GM18508 (cell line): ENCODE data around the gene SH3RF3.
"Not testable (repeated sequence)": the region's sequence is repeated elsewhere in the genome, so short reads cannot be mapped to it uniquely, and the experiment has no call there.

ENCODE experiments used
- ATAC-seq: cut with Tn5 transposase; IDR thresholded peaks from one replicate; pipeline ENCODE4 v1.9.1; 2021; ENCODE audit warnings: moderate number of reproducible peaks; ENCODE audit not compliant: insufficient read depth, unreplicated experiment

SH3RF3 gene

GRCh38 chr2:109521233-109522062 is 392.4 kb downstream of the SH3RF3 start:
- no peak for ATAC-seq

GRCh38 chr2:109522063-109522374 is 393.0 kb downstream of the SH3RF3 start:
- ATAC-seq: no peak

GRCh38 chr2:109523121-109523520 is 394.1 kb downstream of the SH3RF3 start:
- no peak for ATAC-seq

DNA sequence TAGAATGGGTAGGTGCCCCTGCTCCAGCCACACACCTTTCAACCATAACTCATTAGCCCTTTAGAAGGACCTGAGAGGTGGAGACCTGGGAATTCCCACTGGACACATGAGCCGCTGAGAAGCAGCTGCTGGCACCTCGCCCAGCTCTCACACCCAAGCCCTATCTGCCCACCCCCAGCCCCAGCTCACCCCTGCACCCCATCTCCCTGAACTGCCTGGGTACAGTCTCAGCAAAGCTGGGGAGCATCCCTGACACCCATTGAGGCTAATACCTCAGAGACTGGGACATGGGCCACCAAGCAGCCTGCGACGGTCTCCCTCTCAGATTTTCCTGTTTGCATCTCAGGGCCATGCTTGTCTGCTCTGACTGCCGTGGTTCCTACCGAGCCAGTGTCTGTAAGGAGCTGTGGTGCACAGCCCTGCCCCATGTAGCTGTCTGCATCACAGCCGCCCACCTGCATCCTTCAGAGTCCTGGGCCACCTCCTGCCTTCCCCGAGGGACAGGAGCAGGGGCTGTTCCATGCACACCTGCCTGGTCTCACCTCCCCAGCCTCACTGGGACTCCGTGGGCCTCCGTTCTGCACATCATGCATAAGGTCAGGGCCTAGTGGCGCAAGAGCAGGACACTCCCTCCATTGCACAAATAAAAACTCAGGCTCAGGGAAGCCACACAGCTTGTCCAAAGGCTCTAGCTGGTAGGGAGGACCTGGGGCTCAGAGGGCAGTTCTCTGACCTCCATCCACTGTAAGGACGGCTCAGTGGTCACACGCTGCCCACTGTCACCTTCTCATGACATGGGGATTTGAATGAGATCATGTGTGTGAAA is 394.7 kb downstream of the SH3RF3 start:
- no peak for ATAC-seq

- no peak for ATAC-seq
Observed at GRCh38 chr2:109525836-109526235, 396.8 kb downstream of the SH3RF3 start.

DNA sequence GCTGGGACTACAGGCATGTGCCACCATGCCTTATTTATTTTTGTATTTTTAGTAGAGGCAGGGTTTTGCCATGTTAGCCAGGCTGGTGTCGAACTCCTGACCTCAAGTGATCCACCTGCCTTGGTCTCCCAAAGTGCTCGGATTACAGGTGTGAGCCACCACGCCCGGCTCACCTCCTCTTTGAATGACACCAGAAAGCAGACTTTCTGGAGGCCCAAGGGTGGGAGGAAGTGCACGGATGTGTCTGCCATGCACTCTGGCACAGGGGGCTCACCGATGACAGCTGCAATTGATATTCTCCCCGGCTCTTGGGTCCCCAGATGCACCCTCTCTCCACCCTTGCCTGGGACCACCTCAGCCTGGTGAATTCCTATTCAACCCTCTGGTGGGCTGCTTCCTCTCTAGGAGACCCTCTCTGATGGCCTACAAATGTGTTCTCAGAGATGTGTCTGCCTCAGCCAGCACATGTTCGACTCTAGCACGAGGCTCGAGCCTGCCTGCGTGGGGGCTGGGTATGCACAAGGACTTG is 397.5 kb downstream of the SH3RF3 start:
- ATAC-seq: no peak

DNA sequence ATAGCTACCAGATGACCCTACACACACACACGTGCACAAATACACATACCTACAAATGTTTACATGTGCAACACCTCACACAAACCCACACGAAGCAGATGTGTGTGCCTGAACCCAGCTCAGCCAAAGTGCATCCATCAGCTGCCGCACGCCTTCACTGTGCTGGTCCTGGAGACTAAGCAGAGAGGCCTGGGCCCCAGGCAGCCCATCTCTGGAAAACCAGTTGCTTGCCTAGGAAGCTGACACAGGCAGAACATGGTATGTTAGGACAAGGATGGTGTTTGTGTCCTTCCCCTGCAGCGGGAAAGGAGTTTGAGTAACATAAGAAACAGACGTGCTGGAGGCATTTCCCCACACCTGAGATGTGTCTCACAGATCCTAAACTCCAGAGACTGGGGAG is 398.1 kb downstream of the SH3RF3 start:
- ATAC-seq: no peak

DNA sequence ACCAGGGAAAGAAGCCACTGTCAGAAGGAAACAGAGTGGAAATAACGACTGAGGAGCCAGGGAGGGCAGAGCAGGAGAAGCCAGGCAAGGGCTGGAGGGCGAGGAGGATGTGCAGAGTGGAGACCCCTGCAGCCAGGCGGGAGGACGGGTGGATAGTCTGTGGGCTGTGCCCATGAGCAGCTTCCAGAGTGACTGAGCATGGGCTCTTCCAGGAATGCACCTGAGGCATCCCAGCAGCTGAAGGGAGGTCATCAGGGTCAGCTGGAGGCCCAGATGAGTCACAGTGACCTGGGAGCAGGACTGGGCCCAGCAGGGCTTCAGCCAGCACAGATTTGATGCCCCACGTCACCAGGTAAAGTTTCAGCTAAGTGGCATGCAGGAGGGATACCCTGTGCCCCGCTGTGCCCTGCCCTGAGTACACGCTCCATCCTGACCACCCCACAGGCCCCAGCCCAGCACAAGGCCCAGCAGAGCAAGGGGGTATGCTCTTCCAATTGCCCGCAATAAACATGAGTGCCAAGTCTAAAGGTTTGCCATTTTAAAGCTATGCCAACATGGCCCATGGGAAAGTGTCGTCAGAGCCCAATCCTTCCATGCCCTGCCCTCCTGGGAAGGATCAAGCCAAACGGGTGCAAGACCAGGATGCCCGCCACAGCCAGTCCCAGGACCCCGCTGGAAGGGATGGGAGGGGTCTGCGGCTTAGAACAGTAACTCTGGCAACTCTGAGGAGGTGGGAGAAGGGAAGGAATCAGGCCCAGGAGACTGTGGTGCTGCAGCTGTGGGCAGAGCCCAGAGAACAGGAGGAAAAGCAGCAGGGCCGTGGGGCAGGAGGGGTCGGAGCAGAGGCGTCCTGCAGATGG is 399.1 kb downstream of the SH3RF3 start:
- ATAC-seq: no peak

- no peak for ATAC-seq
Observed at GRCh38 chr2:109528811-109529501, 400.0 kb downstream of the SH3RF3 start.

GRCh38 chr2:109529532-109530449 is 400.8 kb downstream of the SH3RF3 start:
- no peak for ATAC-seq

- no peak for ATAC-seq
Observed at GRCh38 chr2:109530712-109531111, 401.7 kb downstream of the SH3RF3 start.

DNA sequence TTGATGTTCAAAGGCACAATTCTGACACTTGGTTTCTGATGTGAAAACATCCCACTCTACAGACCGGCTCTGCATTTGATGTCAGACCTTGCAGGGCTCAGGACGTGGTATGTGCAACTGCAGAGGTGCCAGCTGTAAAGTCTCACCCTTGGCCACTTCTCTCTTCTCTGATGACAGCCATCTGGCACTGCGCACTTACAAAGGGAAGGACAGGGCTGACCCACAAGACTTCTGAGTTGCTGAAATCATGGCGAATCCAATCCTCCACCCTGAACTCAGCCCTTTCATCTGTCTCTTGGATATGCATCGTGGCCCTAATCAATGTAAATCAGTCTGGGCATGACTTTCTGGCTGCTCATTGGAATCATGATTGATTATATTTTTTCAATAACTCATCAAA is 402.2 kb downstream of the SH3RF3 start:
- no peak for ATAC-seq

GRCh38 chr2:109531896-109532727 is 403.1 kb downstream of the SH3RF3 start:
- ATAC-seq: no peak

DNA sequence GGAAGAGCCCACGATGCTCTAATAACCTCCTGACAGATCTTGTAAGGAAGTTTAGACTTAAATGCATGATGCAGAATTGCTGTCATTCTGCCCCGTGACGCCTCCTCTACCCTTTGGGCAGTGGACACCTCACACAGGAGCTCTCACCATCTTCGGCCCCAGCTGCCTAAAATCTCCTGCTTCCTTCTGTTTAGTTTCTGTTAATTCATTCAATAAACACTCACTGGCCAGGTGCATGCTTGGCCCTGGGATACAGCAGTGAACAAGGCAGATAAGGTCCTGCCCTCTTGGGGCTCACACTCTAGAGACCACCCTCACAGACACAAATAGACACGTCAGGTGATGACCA is 403.7 kb downstream of the SH3RF3 start:
- ATAC-seq: no peak

DNA sequence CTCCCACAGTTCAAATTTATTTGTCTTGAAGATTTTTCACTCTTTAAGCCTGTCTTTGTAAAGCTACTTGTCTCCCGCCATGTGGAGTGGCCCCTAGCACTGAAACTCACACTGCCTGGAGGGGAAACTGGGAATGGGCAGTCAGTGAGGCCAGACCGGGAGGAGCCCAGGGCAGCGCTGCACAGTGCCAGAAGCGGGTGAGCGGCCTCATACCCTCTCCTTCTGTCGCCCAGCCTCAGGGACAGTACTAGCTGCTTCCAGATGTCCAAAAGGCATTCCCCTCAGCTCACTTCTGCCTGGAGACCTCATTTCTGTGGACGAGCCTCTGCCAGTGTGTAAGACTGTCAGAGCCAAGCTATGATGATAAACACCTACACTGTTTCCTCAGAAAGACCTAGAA is 404.8 kb downstream of the SH3RF3 start:
- no peak for ATAC-seq

GRCh38 chr2:109535217-109535946 is 406.4 kb downstream of the SH3RF3 start:
- no peak for ATAC-seq

DNA sequence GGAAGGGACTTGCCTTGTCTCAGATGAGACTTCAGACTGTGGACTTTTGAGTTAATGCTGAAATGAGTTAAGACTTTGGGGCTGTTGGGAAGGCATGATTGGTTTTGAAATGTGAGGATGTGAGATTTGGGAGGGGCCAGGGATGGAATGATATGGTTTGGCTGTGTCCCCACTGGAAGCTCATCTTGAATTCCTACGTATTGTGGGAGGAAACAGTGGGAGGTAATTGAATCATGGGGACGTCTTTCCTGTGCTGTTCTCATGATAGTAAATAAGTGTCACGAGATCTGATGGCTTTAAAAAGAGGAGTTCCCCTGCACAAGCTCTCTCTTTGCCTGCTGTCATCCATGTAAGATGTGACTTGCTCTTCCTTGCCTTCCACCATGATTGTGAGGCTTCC is 407.6 kb downstream of the SH3RF3 start:
- ATAC-seq: not testable (repeated sequence)
